SK-N-SH treated with all-trans-retinoic acid at 6 μM for 48 hours (cell line): ENCODE results near the gene PQBP1.

ENCODE experiments used
- ATAC-seq: fragments of 200-7000 bp; cut with Tn5 transposase; 3 replicates; pipeline ENCODE4 v1.9.1; 2020; ENCODE audit warnings: mild to moderate bottlenecking, moderate library complexity
- ARNTL ChIP-seq: fragments of 450-650 bp; formaldehyde crosslinking; IDR thresholded peaks from 2 replicates; pipeline ENCODE4 v1.5.0; 2020; ENCODE audit warnings: low read depth, mild to moderate bottlenecking, moderate library complexity, borderline replicate concordance
- CSRNP3 ChIP-seq: fragments of 250-450 bp; sonication (Bioruptor Pico); IDR thresholded peaks from 2 replicates; pipeline ENCODE4 v1.5.1; 2021; ENCODE audit warnings: mild to moderate bottlenecking, moderate library complexity
- ESRRG ChIP-seq: fragments of 250-450 bp; sonication (Bioruptor Pico); IDR thresholded peaks from 2 replicates; pipeline ENCODE4 v1.6.1; 2021; ENCODE audit warnings: mild to moderate bottlenecking
- GLIS3 ChIP-seq: fragments of 250-450 bp; sonication (Bioruptor Pico); IDR thresholded peaks from 2 replicates; pipeline ENCODE4 v1.5.0; 2020; ENCODE audit warnings: mild to moderate bottlenecking, moderate library complexity
- ISL1 ChIP-seq: fragments of 250-450 bp; sonication (Bioruptor Pico); IDR thresholded peaks from 2 replicates; pipeline ENCODE4 v2.1.2; 2022; ENCODE audit warnings: mild to moderate bottlenecking, moderate library complexity
- OSR1 ChIP-seq: fragments of 250-450 bp; sonication (Bioruptor Pico); IDR thresholded peaks from 2 replicates; pipeline ENCODE4 v1.8.0; 2022; ENCODE audit warnings: moderate library complexity, mild to moderate bottlenecking, inconsistent platforms
- PPARA ChIP-seq: fragments of 250-450 bp; sonication (Bioruptor Pico); IDR thresholded peaks from 2 replicates; pipeline ENCODE4 v1.5.0; 2020; ENCODE audit warnings: mild to moderate bottlenecking, borderline replicate concordance
- SNAI2 ChIP-seq: fragments of 250-450 bp; sonication (Bioruptor Pico); IDR thresholded peaks from 2 replicates; pipeline ENCODE4 v1.5.0; 2020; ENCODE audit warnings: mild to moderate bottlenecking, moderate library complexity
- TCF4 ChIP-seq: fragments of 250-450 bp; sonication (Bioruptor Pico); IDR thresholded peaks from 2 replicates; pipeline ENCODE4 v1.8.0; 2021; ENCODE audit warnings: mild to moderate bottlenecking, moderate library complexity, borderline replicate concordance
- TOX ChIP-seq: fragments of 250-450 bp; sonication (Bioruptor Pico); IDR thresholded peaks from 2 replicates; pipeline ENCODE4 v1.8.0; 2021; ENCODE audit warnings: mild to moderate bottlenecking, moderate library complexity, borderline replicate concordance
- ZC3H10 ChIP-seq: fragments of 250-450 bp; sonication (Bioruptor Pico); IDR thresholded peaks from 2 replicates; pipeline ENCODE4 v1.5.1; 2021; ENCODE audit warnings: mild to moderate bottlenecking, moderate library complexity
- ZFP30 ChIP-seq: fragments of 450-650 bp; formaldehyde crosslinking; IDR thresholded peaks from 2 replicates; pipeline ENCODE4 v1.5.0; 2022; ENCODE audit warnings: mild to moderate bottlenecking, moderate library complexity
- ZNF565 ChIP-seq: fragments of 450-650 bp; formaldehyde crosslinking; conservative IDR thresholded peaks from 2 replicates; pipeline ENCODE4 v1.5.0; 2020; ENCODE audit warnings: low read depth, mild to moderate bottlenecking, moderate library complexity
- ZNF70 ChIP-seq: fragments of 450-650 bp; formaldehyde crosslinking; IDR thresholded peaks from 2 replicates; pipeline ENCODE4 v1.5.0; 2020; ENCODE audit warnings: mild to moderate bottlenecking, moderate library complexity
- ZNF8 ChIP-seq: fragments of 450-650 bp; formaldehyde crosslinking; IDR thresholded peaks from 2 replicates; pipeline ENCODE4 v1.5.0; 2020; ENCODE audit warnings: mild to moderate bottlenecking, moderate library complexity
- TF ChIP-seq, protein P1 (sequence below): fragments of 250-450 bp; sonication (Bioruptor Pico); IDR thresholded peaks from 2 replicates; pipeline ENCODE4 v1.8.0; 2020; ENCODE audit warnings: mild to moderate bottlenecking, moderate library complexity, borderline replicate concordance
- TF ChIP-seq, protein P2 (sequence below): fragments of 250-450 bp; sonication (Bioruptor Pico); IDR thresholded peaks from 2 replicates; pipeline ENCODE4 v1.5.0; 2020; ENCODE audit warnings: mild to moderate bottlenecking, moderate library complexity
- TF ChIP-seq, protein P3 (sequence below): fragments of 250-450 bp; sonication (Bioruptor Pico); IDR thresholded peaks from 2 replicates; pipeline ENCODE4 v1.5.1; 2020; ENCODE audit warnings: low read depth, mild to moderate bottlenecking, moderate library complexity

Gene PQBP1

GRCh38 chrX:48936429-48937053 is 38.8 kb downstream of the PQBP1 start:
- TF ChIP-seq, protein P1, sequence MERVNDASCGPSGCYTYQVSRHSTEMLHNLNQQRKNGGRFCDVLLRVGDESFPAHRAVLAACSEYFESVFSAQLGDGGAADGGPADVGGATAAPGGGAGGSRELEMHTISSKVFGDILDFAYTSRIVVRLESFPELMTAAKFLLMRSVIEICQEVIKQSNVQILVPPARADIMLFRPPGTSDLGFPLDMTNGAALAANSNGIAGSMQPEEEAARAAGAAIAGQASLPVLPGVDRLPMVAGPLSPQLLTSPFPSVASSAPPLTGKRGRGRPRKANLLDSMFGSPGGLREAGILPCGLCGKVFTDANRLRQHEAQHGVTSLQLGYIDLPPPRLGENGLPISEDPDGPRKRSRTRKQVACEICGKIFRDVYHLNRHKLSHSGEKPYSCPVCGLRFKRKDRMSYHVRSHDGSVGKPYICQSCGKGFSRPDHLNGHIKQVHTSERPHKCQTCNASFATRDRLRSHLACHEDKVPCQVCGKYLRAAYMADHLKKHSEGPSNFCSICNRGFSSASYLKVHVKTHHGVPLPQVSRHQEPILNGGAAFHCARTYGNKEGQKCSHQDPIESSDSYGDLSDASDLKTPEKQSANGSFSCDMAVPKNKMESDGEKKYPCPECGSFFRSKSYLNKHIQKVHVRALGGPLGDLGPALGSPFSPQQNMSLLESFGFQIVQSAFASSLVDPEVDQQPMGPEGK (CRISPR knock-in tag) = no peak
- TF ChIP-seq ISL1 (CRISPR knock-in tag) = no peak
- TF ChIP-seq ZNF70 (CRISPR knock-in tag) = no peak
- TF ChIP-seq TOX (CRISPR knock-in tag) = no peak
- no peak for ATAC-seq

- ATAC-seq = no peak
- TF ChIP-seq, protein P1 (CRISPR knock-in tag) = no peak
- no peak for TF ChIP-seq ESRRG (CRISPR knock-in tag)
- TF ChIP-seq CSRNP3 (CRISPR knock-in tag) = no peak
- no peak for TF ChIP-seq ARNTL (CRISPR knock-in tag)
- TF ChIP-seq GLIS3 (CRISPR knock-in tag) = no peak
- no peak for TF ChIP-seq SNAI2 (CRISPR knock-in tag)
- TF ChIP-seq ZNF565 (CRISPR knock-in tag) = no peak
- TF ChIP-seq ZNF8 (CRISPR knock-in tag) = no peak
- no peak for TF ChIP-seq OSR1 (CRISPR knock-in tag)
- TF ChIP-seq, protein P2, sequence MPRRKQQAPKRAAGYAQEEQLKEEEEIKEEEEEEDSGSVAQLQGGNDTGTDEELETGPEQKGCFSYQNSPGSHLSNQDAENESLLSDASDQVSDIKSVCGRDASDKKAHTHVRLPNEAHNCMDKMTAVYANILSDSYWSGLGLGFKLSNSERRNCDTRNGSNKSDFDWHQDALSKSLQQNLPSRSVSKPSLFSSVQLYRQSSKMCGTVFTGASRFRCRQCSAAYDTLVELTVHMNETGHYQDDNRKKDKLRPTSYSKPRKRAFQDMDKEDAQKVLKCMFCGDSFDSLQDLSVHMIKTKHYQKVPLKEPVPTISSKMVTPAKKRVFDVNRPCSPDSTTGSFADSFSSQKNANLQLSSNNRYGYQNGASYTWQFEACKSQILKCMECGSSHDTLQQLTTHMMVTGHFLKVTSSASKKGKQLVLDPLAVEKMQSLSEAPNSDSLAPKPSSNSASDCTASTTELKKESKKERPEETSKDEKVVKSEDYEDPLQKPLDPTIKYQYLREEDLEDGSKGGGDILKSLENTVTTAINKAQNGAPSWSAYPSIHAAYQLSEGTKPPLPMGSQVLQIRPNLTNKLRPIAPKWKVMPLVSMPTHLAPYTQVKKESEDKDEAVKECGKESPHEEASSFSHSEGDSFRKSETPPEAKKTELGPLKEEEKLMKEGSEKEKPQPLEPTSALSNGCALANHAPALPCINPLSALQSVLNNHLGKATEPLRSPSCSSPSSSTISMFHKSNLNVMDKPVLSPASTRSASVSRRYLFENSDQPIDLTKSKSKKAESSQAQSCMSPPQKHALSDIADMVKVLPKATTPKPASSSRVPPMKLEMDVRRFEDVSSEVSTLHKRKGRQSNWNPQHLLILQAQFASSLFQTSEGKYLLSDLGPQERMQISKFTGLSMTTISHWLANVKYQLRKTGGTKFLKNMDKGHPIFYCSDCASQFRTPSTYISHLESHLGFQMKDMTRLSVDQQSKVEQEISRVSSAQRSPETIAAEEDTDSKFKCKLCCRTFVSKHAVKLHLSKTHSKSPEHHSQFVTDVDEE (CRISPR knock-in tag) = no peak
- no peak for TF ChIP-seq PPARA (CRISPR knock-in tag)
- TF ChIP-seq ZFP30 (CRISPR knock-in tag) = no peak
- no peak for TF ChIP-seq ZC3H10 (CRISPR knock-in tag)
- TF ChIP-seq ZNF70 (CRISPR knock-in tag) = no peak
- TF ChIP-seq TCF4 (CRISPR knock-in tag) = no peak
- TF ChIP-seq TOX (CRISPR knock-in tag) = no peak
- no peak for TF ChIP-seq ISL1 (CRISPR knock-in tag)
- TF ChIP-seq, protein P3, sequence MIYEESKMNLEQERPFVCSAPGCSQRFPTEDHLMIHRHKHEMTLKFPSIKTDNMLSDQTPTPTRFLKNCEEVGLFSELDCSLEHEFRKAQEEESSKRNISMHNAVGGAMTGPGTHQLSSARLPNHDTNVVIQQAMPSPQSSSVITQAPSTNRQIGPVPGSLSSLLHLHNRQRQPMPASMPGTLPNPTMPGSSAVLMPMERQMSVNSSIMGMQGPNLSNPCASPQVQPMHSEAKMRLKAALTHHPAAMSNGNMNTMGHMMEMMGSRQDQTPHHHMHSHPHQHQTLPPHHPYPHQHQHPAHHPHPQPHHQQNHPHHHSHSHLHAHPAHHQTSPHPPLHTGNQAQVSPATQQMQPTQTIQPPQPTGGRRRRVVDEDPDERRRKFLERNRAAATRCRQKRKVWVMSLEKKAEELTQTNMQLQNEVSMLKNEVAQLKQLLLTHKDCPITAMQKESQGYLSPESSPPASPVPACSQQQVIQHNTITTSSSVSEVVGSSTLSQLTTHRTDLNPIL (CRISPR knock-in tag) = no peak
Measured at GRCh38 chrX:48937054-48937907, 39.6 kb downstream of the PQBP1 start.
